OCI-LY1 (cell line): ENCODE results near the gene DELE1.

Source experiments
- H2AFZ ChIP-seq: fragments of 200-600 bp; sonication (generic), shearing (Covaris generic); 2 replicates; pipeline ENCODE4 v1.6.0; 2014; ENCODE audit warnings: antibody characterized with exemption, mild to moderate bottlenecking, low read length
- H3F3A ChIP-seq: fragments of 200-600 bp; sonication (generic), shearing (Covaris generic); 2 replicates; pipeline ENCODE4 v1.6.0; 2014; ENCODE audit warnings: mild to moderate bottlenecking, antibody characterized with exemption, low read length, moderate library complexity; ENCODE audit not compliant: insufficient read depth
- H3K27ac ChIP-seq: fragments of 200-600 bp; sonication (generic); 2 replicates; pipeline ENCODE4 v1.5.1; 2014; ENCODE audit warnings: low read length, mixed run types, mild to moderate bottlenecking, low read depth; ENCODE audit not compliant: poor library complexity, severe bottlenecking
- H3K27me3 ChIP-seq: fragments of 200-600 bp; sonication (generic); 2 replicates; pipeline ENCODE4 v1.6.0; 2014; ENCODE audit warnings: antibody characterized with exemption, mild to moderate bottlenecking, low read length, moderate library complexity; ENCODE audit not compliant: insufficient read depth
- H3K36me3 ChIP-seq: fragments of 200-600 bp; sonication (generic); 2 replicates; pipeline ENCODE4 v1.6.1; 2014; ENCODE audit warnings: mild to moderate bottlenecking, antibody characterized with exemption, low read length, moderate library complexity, mixed read lengths; ENCODE audit not compliant: insufficient read depth
- H3K4me1 ChIP-seq: fragments of 200-600 bp; sonication (generic); 2 replicates; pipeline ENCODE4 v1.5.1; 2014; ENCODE audit warnings: mild to moderate bottlenecking, low read length, moderate library complexity; ENCODE audit not compliant: insufficient read depth, severe bottlenecking
- H3K4me2 ChIP-seq: fragments of 200-600 bp; sonication (generic), shearing (Covaris generic); 2 replicates; pipeline ENCODE4 v1.6.1; 2014; ENCODE audit warnings: low read length
- H3K4me3 ChIP-seq: fragments of 200-600 bp; sonication (generic); 2 replicates; pipeline ENCODE4 v1.5.1; 2014; ENCODE audit warnings: low read length, low read depth, mild to moderate bottlenecking, mixed read lengths; ENCODE audit not compliant: poor library complexity, severe bottlenecking
- H3K79me2 ChIP-seq: fragments of 200-600 bp; shearing (Covaris generic); 2 replicates; pipeline ENCODE4 v1.6.1; 2016; ENCODE audit warnings: mixed run types, low read length, mixed read lengths; ENCODE audit not compliant: insufficient read depth
- H3K9ac ChIP-seq: fragments of 200-600 bp; sonication (generic), shearing (Covaris generic); 2 replicates; pipeline ENCODE4 v1.6.1; 2014; ENCODE audit warnings: mild to moderate bottlenecking, low read length, mixed read lengths
- H3K9me2 ChIP-seq: fragments of 200-600 bp; sonication (generic), shearing (Covaris generic); 2 replicates; pipeline ENCODE4 v1.6.1; 2014; ENCODE audit warnings: low read depth, mild to moderate bottlenecking, low read length, mixed read lengths
- H3K9me3 ChIP-seq: fragments of 200-600 bp; shearing (Covaris generic); 2 replicates; pipeline ENCODE4 v1.6.1; 2014; ENCODE audit warnings: low read length, mixed read lengths
- H4K20me1 ChIP-seq: fragments of 200-600 bp; sonication (generic), shearing (Covaris generic); 2 replicates; pipeline ENCODE4 v1.6.0; 2016; ENCODE audit warnings: mild to moderate bottlenecking, low read length; ENCODE audit not compliant: insufficient read depth
- EZH2 ChIP-seq: fragments of 200-600 bp; sonication (generic), shearing (Covaris generic); IDR thresholded peaks from 2 replicates; pipeline ENCODE4 v1.8.0; 2017; ENCODE audit warnings: borderline replicate concordance, mixed run types, mild to moderate bottlenecking, antibody characterized with exemption, low read length, moderate library complexity, mixed read lengths
- TF ChIP-seq, protein P1 (sequence below): fragments of 200-600 bp; sonication (generic), shearing (Covaris generic); IDR thresholded peaks from 2 replicates; pipeline ENCODE4 v1.5.1; 2017; ENCODE audit warnings: mild to moderate bottlenecking, antibody characterized with exemption, low read length, moderate library complexity, mixed read lengths

DELE1 gene

DNA sequence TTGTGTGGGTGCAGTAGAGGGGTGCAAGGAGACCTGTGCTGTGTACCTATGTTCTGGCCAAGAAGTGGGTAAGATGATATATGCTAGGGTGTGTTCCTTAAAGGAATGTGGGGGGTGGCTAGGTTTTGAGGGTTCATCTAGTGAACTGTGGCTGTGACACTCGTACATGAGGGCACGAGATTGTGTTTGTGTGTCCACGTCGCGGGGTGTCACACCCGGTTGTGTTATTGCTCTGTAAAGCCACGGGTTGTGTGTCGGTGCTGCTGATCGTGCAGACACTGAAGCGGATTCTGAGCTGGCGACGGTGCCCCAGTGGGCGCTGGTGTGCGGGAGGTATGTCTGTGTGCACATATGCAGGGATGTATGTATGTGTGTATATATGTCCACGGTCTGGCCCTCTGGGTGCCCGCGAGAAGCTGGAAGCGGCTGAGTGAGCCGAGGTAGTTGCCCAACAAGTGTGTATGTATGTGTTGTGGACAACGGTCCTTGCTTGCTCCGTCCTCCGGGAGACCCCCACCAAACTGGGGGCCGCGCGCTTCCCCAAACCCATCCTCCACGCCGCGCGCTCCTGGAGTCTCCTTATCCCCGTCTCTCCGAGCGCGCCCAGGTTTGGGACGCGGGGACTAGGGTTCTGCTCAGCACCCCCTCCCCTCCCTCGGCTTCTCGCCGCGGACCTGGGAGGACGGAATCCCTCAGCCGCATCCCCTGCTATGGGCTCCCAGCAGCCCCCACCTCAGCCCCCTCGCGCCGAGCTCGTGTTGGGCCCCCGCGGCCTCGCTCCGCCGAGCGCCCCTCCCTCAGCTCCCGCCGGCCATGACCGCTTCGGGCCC lies 46.1 kb upstream of the DELE1 start:
- no peak overlapping the region for H2AFZ ChIP-seq
- H3K36me3 ChIP-seq: no peaks in the 10 kb centered on the region
- no peaks in the 10 kb centered on the region for H3K9me2 ChIP-seq
- 0 out of 2 replicates have a peak, but pooled peaks cover 11% of the 10 kb centered on the region for H3K27me3 ChIP-seq
- H3K9ac ChIP-seq: no peak overlapping the region
- no peaks in the 10 kb centered on the region for H4K20me1 ChIP-seq
- H3K79me2 ChIP-seq: no peaks in the 10 kb centered on the region
- H3F3A ChIP-seq: no peaks in the 10 kb centered on the region
- no peak overlapping the region; the same call in 1 of the 2 replicates for H3K4me2 ChIP-seq
- H3K4me3 ChIP-seq: no peak overlapping the region
- no peaks in the 10 kb centered on the region for H3K9me3 ChIP-seq
- no peak overlapping the region for H3K27ac ChIP-seq
- H3K4me1 ChIP-seq: peaks cover 7% of the 10 kb centered on the region
- TF ChIP-seq, protein P1, sequence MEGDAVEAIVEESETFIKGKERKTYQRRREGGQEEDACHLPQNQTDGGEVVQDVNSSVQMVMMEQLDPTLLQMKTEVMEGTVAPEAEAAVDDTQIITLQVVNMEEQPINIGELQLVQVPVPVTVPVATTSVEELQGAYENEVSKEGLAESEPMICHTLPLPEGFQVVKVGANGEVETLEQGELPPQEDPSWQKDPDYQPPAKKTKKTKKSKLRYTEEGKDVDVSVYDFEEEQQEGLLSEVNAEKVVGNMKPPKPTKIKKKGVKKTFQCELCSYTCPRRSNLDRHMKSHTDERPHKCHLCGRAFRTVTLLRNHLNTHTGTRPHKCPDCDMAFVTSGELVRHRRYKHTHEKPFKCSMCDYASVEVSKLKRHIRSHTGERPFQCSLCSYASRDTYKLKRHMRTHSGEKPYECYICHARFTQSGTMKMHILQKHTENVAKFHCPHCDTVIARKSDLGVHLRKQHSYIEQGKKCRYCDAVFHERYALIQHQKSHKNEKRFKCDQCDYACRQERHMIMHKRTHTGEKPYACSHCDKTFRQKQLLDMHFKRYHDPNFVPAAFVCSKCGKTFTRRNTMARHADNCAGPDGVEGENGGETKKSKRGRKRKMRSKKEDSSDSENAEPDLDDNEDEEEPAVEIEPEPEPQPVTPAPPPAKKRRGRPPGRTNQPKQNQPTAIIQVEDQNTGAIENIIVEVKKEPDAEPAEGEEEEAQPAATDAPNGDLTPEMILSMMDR: no peak

GRCh38 chr5:141878186-141878710 lies 45.4 kb upstream of the DELE1 start, which contains the start of gene PCDH1:
PCDH1 (minus strand) TSS chr5:141878410; CDS start chr5:141878262, 148 bp downstream.
- Histone ChIP-seq H3K4me1 (peaks cover 7% of the 10 kb centered on the region), H3F3A (no peaks in the 10 kb centered on the region), H3K79me2 (no peaks in the 10 kb centered on the region), H3K27me3 (0 out of 2 replicates have a peak, but pooled peaks cover 11% of the 10 kb centered on the region), H3K4me3 (peak within 1 kb of the TSS; percentile 39), H3K27ac (no peak within 1 kb of the TSS), H3K36me3 (no peaks in the 10 kb centered on the region), H2AFZ (no peak within 1 kb of the TSS), H3K9me3 (no peaks in the 10 kb centered on the region), H3K4me2 (peak within 1 kb of the TSS; percentile 62), H4K20me1 (no peaks in the 10 kb centered on the region), H3K9ac (no peak within 1 kb of the TSS), H3K9me2 (no peaks in the 10 kb centered on the region)
- TF ChIP-seq EZH2: no peak
- TF ChIP-seq, protein P1: no peak

- TF ChIP-seq, protein P1: peak; percentile 90
- no peak for TF ChIP-seq EZH2
- peak overlapping the region; percentile 62 for H3K4me2 ChIP-seq
- no peaks in the 10 kb centered on the region for H3F3A ChIP-seq
- peaks cover 11% of the 10 kb centered on the region; the same call in 1 of the 2 replicates for H3K27me3 ChIP-seq
- peaks cover 7% of the 10 kb centered on the region for H3K4me1 ChIP-seq
- H3K9ac ChIP-seq: no peak overlapping the region
- H3K79me2 ChIP-seq: no peaks in the 10 kb centered on the region
- no peak overlapping the region for H2AFZ ChIP-seq
- no peaks in the 10 kb centered on the region for H3K36me3 ChIP-seq
- peak overlapping the region; percentile 39 for H3K4me3 ChIP-seq
- H3K9me2 ChIP-seq: no peaks in the 10 kb centered on the region
- no peaks in the 10 kb centered on the region for H3K9me3 ChIP-seq
- no peaks in the 10 kb centered on the region for H4K20me1 ChIP-seq
- H3K27ac ChIP-seq: no peak overlapping the region
These were observed 44.8 kb upstream of the DELE1 start for GRCh38 chr5:141878711-141879425.
